ENCODE measurements around the gene CXADR. TPM values are rescaled to one million over a fixed set of nuclear protein-coding genes. Genes with fewer than 3 reads are reported as not detected.

The CXADR gene
- total and polyA plus RNA-seq, 4 donors = 8.5 to 46.4 (median 26.5) TPM

DNA sequence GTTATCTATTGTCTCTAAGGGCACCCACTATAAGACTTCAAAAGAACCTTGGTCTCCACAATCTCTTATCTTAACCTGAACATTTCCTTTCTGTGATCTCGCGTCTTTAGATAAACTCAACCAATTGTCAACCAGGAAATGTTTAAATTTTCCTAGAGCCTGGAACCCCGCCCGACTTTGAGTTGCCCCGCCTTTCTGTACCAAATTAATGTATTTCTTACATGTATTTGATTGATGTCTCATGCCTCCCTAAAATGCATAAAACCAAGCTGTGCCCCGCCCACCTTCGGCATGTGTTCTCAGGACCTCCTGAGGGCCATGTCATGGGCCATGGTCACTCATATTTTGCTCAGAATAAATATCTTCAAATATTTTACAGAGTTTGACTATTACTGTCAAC is 5.9 kb upstream of the CXADR start:
- no peak for TF ChIP-seq HNF4A (conservative IDR thresholded peaks at IDR 0.05)
- TF ChIP-seq, protein P1, sequence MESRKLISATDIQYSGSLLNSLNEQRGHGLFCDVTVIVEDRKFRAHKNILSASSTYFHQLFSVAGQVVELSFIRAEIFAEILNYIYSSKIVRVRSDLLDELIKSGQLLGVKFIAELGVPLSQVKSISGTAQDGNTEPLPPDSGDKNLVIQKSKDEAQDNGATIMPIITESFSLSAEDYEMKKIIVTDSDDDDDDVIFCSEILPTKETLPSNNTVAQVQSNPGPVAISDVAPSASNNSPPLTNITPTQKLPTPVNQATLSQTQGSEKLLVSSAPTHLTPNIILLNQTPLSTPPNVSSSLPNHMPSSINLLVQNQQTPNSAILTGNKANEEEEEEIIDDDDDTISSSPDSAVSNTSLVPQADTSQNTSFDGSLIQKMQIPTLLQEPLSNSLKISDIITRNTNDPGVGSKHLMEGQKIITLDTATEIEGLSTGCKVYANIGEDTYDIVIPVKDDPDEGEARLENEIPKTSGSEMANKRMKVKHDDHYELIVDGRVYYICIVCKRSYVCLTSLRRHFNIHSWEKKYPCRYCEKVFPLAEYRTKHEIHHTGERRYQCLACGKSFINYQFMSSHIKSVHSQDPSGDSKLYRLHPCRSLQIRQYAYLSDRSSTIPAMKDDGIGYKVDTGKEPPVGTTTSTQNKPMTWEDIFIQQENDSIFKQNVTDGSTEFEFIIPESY (IDR thresholded peaks at IDR 0.05) = no peak
- TF ChIP-seq, protein P2, sequence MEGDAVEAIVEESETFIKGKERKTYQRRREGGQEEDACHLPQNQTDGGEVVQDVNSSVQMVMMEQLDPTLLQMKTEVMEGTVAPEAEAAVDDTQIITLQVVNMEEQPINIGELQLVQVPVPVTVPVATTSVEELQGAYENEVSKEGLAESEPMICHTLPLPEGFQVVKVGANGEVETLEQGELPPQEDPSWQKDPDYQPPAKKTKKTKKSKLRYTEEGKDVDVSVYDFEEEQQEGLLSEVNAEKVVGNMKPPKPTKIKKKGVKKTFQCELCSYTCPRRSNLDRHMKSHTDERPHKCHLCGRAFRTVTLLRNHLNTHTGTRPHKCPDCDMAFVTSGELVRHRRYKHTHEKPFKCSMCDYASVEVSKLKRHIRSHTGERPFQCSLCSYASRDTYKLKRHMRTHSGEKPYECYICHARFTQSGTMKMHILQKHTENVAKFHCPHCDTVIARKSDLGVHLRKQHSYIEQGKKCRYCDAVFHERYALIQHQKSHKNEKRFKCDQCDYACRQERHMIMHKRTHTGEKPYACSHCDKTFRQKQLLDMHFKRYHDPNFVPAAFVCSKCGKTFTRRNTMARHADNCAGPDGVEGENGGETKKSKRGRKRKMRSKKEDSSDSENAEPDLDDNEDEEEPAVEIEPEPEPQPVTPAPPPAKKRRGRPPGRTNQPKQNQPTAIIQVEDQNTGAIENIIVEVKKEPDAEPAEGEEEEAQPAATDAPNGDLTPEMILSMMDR (IDR thresholded peaks at IDR 0.05; ENCODE audit: low read depth, low read length, missing input control) = no peak
- no peak for TF ChIP-seq HNF4G (IDR thresholded peaks at IDR 0.05)
- TF ChIP-seq GABPA (IDR thresholded peaks at IDR 0.05 in 1 of 2, conservative IDR thresholded peaks at IDR 0.05 in 1 of 2) = no peak
- no peak for TF ChIP-seq JUND (IDR thresholded peaks at IDR 0.05)
- no peak for TF ChIP-seq NR2F2 (IDR thresholded peaks at IDR 0.05)
- no peak for TF ChIP-seq FOXA2 (IDR thresholded peaks at IDR 0.05)
- TF ChIP-seq, protein P3, sequence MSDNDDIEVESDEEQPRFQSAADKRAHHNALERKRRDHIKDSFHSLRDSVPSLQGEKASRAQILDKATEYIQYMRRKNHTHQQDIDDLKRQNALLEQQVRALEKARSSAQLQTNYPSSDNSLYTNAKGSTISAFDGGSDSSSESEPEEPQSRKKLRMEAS (IDR thresholded peaks at IDR 0.05) = no peak
- Histone ChIP-seq H3K4me1 (ENCODE audit: control insufficient read depth in 4 of 4, insufficient read depth in 4 of 4, low read length in 3 of 4) (peaks cover 0 to 3% (median under 1%) of the 10 kb centered on the region in 4 donors), H3K4me3 (ENCODE audit: low read depth in 1 of 3, low read length in 3 of 3) (no peak overlapping the region), H3K9ac (ENCODE audit: low read depth in 1 of 2, low read length in 2 of 2) (no peak overlapping the region), H3K9me3 (ENCODE audit: control insufficient read depth in 4 of 4, low read length in 3 of 4) (no peaks in the 10 kb centered on the region), H3K27ac (ENCODE audit: low read depth in 1 of 2, low read length in 2 of 2) (no peak overlapping the region), H3K36me3 (ENCODE audit: control insufficient read depth in 4 of 4, insufficient read depth in 3 of 4, low read depth in 1 of 4, low read length in 3 of 4) (no peaks in the 10 kb centered on the region), H3K27me3 (ENCODE audit: control insufficient read depth in 4 of 4, insufficient read depth in 4 of 4, low read length in 3 of 4) (no peaks in the 10 kb centered on the region)
- DNase-seq (ENCODE audit: low spot score) = no peak
- 80% methylated on average over 7 of the region's 7 CpGs for WGBS

DNA sequence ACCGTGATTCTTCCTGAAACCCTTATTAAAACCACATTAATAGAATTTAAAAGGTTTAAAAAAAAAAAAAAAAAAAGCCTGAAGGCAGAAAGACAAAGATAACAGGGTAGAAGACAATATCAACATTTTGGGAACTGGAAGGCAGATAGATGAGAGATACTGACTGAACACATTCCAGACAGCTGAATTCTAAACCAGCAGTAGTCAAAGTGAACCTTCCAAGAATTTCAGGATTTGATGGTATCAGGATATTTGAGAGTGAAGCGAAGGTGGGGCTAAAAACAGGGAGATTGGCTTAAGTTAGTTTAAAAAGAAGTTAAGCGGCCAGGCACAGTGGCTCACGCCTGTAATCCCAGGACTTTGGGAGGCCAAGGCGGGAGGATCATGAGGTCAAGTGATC is 5.3 kb upstream of the CXADR start:
- TF ChIP-seq RAD21 (IDR thresholded peaks at IDR 0.05) = no peak
- TF ChIP-seq, protein P4, sequence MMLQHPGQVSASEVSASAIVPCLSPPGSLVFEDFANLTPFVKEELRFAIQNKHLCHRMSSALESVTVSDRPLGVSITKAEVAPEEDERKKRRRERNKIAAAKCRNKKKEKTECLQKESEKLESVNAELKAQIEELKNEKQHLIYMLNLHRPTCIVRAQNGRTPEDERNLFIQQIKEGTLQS (IDR thresholded peaks at IDR 0.05) = no peak
- no peak for TF ChIP-seq FOXA2 (IDR thresholded peaks at IDR 0.05)
- TF ChIP-seq FOXA1 (IDR thresholded peaks at IDR 0.05) = no peak
- TF ChIP-seq NR2F2 (IDR thresholded peaks at IDR 0.05) = no peak
- no peak for TF ChIP-seq SP1 (IDR thresholded peaks at IDR 0.05)
- TF ChIP-seq YY1 (IDR thresholded peaks at IDR 0.05) = no peak
- no peak for TF ChIP-seq TAF1 (conservative IDR thresholded peaks at IDR 0.05)
- TF ChIP-seq, protein P5, sequence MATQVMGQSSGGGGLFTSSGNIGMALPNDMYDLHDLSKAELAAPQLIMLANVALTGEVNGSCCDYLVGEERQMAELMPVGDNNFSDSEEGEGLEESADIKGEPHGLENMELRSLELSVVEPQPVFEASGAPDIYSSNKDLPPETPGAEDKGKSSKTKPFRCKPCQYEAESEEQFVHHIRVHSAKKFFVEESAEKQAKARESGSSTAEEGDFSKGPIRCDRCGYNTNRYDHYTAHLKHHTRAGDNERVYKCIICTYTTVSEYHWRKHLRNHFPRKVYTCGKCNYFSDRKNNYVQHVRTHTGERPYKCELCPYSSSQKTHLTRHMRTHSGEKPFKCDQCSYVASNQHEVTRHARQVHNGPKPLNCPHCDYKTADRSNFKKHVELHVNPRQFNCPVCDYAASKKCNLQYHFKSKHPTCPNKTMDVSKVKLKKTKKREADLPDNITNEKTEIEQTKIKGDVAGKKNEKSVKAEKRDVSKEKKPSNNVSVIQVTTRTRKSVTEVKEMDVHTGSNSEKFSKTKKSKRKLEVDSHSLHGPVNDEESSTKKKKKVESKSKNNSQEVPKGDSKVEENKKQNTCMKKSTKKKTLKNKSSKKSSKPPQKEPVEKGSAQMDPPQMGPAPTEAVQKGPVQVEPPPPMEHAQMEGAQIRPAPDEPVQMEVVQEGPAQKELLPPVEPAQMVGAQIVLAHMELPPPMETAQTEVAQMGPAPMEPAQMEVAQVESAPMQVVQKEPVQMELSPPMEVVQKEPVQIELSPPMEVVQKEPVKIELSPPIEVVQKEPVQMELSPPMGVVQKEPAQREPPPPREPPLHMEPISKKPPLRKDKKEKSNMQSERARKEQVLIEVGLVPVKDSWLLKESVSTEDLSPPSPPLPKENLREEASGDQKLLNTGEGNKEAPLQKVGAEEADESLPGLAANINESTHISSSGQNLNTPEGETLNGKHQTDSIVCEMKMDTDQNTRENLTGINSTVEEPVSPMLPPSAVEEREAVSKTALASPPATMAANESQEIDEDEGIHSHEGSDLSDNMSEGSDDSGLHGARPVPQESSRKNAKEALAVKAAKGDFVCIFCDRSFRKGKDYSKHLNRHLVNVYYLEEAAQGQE (IDR thresholded peaks at IDR 0.05) = no peak
- TF ChIP-seq HNF4G (IDR thresholded peaks at IDR 0.05) = no peak
- TF ChIP-seq EGR1 (IDR thresholded peaks at IDR 0.05; ENCODE audit: low read depth in 2 of 2) = no peak
- TF ChIP-seq, protein P1 (IDR thresholded peaks at IDR 0.05) = no peak
- TF ChIP-seq RXRA (IDR thresholded peaks at IDR 0.05) = no peak
- 97% methylated on average over 5 of the region's 5 CpGs for WGBS
- no peaks in the 10 kb centered on the region for H3K27me3 ChIP-seq (ENCODE audit: control insufficient read depth in 4 of 4, insufficient read depth in 4 of 4, low read length in 3 of 4)
- peaks cover 0 to 6% (median 1%) of the 10 kb centered on the region in 4 donors for H3K4me1 ChIP-seq (ENCODE audit: control insufficient read depth in 4 of 4, insufficient read depth in 4 of 4, low read length in 3 of 4)
- no peak overlapping the region for H3K9ac ChIP-seq (ENCODE audit: low read depth in 1 of 2, low read length in 2 of 2)
- no peaks in the 10 kb centered on the region for H3K9me3 ChIP-seq (ENCODE audit: control insufficient read depth in 4 of 4, low read length in 3 of 4)
- H3K36me3 ChIP-seq (ENCODE audit: control insufficient read depth in 4 of 4, insufficient read depth in 3 of 4, low read depth in 1 of 4, low read length in 3 of 4) = no peaks in the 10 kb centered on the region
- H3K27ac ChIP-seq (ENCODE audit: low read depth in 1 of 2, low read length in 2 of 2) = no peak overlapping the region
- H3K4me3 ChIP-seq (ENCODE audit: low read depth in 1 of 3, low read length in 3 of 3) = no peak overlapping the region
- no peak for DNase-seq (ENCODE audit: low spot score)
